Muscle layer of duodenum (tissue), 2 donors: ENCODE measurements around the gene DLK1.

ENCODE experiments used
- H3K27ac ChIP-seq: one replicate; pipeline ENCODE4 v1.7.0; 2013; ENCODE audit warnings: mild to moderate bottlenecking, low read length
- H3K27me3 ChIP-seq: one replicate; pipeline ENCODE4 v1.7.0; 2013; ENCODE audit warnings: low read depth, mild to moderate bottlenecking, control low read depth, low read length
- H3K36me3 ChIP-seq, 2 donors: one replicate each; pipeline ENCODE4 v1.7.0; 2013; ENCODE audit warnings: low read length in 2 of 2, control low read depth in 1 of 2, mild to moderate bottlenecking in 1 of 2; ENCODE audit not compliant: insufficient read depth in 2 of 2, control insufficient read depth in 1 of 2
- H3K4me1 ChIP-seq, 2 donors: one replicate each; pipeline ENCODE4 v1.7.0; 2013; ENCODE audit warnings: low read length in 2 of 2, mild to moderate bottlenecking in 2 of 2, control low read depth in 1 of 2, moderate library complexity in 1 of 2; ENCODE audit not compliant: insufficient read depth in 2 of 2, control insufficient read depth in 1 of 2
- H3K4me3 ChIP-seq, 2 donors: one replicate each; pipeline ENCODE4 v1.7.0; 2013; ENCODE audit warnings: low read length in 2 of 2, low read depth in 1 of 2, mild to moderate bottlenecking in 1 of 2
- H3K9me3 ChIP-seq, 2 donors: one replicate each; pipeline ENCODE4 v1.7.0; 2013; ENCODE audit warnings: low read length in 2 of 2, control low read depth in 1 of 2, mild to moderate bottlenecking in 1 of 2; ENCODE audit not compliant: control insufficient read depth in 1 of 2
- donor health status: healthy.

The DLK1 gene

DNA sequence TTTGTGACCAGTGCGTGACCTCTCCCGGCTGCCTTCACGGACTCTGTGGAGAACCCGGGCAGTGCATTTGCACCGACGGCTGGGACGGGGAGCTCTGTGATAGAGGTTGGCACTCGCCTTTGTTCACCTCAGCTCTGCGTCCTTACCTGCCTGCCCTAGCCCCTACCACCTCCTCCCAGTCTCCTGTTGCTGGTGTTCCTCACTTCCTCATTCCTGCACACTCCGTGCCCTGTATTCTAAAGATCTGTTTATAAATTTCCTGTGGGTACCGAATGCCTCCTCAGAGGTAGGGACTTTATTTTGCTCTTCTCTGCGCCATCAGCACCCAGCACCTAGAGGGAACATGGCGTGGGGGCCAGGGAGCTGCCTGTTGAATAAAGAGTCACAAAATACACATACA lies 2.3 kb downstream of the DLK1 start:
- H3K36me3 ChIP-seq: no peaks in the 10 kb centered on the region
- no peak overlapping the region for H3K27ac ChIP-seq
- H3K27me3 ChIP-seq: peaks cover 29% of the 10 kb centered on the region
- H3K4me3 ChIP-seq: no peak overlapping the region
- H3K4me1 ChIP-seq: no peaks in the 10 kb centered on the region
- H3K9me3 ChIP-seq: no peaks in the 10 kb centered on the region

GRCh38 chr14:100729982-100730381 lies 3.3 kb downstream of the DLK1 start:
- Histone ChIP-seq H3K27me3 (peaks cover 29% of the 10 kb centered on the region), H3K4me1 (no peaks in the 10 kb centered on the region), H3K9me3 (no peaks in the 10 kb centered on the region), H3K36me3 (no peaks in the 10 kb centered on the region), H3K4me3 (no peak overlapping the region), H3K27ac (no peak overlapping the region)

DNA sequence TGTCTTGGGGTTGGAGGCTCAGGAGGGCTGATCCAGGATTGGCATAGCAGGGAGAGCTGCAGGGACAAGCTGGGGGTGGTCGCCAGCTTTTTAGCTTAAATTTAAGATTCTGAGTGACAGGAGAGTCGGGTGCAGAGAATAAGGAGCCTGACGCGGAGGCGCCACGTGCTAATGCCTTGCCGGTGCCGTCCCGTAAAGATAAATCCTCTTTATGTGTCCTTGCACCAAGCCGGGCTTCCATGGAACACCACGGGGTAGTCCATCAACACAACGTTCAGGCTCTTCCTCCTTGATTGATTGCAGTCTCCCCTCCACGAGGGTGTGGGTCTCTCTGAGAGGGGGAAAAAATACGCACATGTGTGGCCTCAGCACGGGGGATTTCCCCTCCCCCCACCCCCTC lies 3.9 kb downstream of the DLK1 start:
- no peak overlapping the region for H3K4me3 ChIP-seq
- H3K4me1 ChIP-seq: no peaks in the 10 kb centered on the region
- no peaks in the 10 kb centered on the region for H3K36me3 ChIP-seq
- no peak overlapping the region for H3K27ac ChIP-seq
- H3K9me3 ChIP-seq: no peaks in the 10 kb centered on the region
- peaks cover 29% of the 10 kb centered on the region for H3K27me3 ChIP-seq

GRCh38 chr14:100731011-100731670 lies 4.4 kb downstream of the DLK1 start:
- no peaks in the 10 kb centered on the region for H3K4me1 ChIP-seq
- H3K27ac ChIP-seq: no peak overlapping the region

DNA sequence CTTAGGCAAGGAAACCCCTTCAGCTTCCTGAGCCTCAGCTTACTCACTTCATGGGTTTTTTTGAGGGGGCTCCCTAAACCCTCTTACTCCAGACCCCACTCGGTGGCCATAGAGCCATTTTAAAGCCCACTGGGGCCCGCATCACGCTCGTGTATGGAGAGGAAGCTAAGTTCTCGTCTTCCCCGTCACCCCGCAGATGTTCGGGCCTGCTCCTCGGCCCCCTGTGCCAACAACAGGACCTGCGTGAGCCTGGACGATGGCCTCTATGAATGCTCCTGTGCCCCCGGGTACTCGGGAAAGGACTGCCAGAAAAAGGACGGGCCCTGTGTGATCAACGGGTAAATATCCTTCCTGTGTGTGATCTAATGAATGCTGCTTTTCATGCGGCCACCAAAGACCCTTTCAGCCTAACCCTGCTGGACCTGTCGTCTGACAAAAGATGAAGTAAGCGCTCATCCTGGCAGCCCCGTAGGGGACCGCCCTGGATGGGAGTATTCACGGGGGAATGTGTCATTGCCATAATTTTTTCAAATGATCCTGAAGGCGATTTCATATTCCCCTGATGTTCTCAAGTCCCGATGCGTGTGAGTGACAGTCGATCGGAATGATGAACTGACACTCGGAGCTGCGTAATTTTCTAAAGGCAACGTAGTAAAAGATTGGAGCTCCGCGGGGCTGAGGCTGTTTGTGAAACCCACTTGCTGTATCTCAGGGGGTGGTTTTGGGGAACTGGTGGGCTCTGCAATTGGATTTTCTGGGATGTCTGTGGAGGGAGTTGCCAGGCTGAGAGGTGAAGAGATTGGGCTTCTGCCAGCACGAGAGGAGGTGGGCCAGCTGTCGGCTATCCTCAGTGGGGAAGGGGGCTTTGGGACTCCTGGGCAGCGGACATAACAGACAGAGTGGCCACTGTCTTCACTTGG lies 5.4 kb downstream of the DLK1 start:
- no peak overlapping the region for H3K4me3 ChIP-seq
- H3K9me3 ChIP-seq: no peaks in the 10 kb centered on the region
- H3K36me3 ChIP-seq: no peaks in the 10 kb centered on the region
- peaks cover 25% of the 10 kb centered on the region for H3K27me3 ChIP-seq
- no peak overlapping the region for H3K27ac ChIP-seq
- no peaks in the 10 kb centered on the region for H3K4me1 ChIP-seq

More at GRCh38 chr14:100731011-100731670, 4.4 kb downstream of the DLK1 start:
- no peaks in the 10 kb centered on the region for H3K9me3 ChIP-seq
- peaks cover 28% of the 10 kb centered on the region for H3K27me3 ChIP-seq
- no peak overlapping the region for H3K4me3 ChIP-seq
- no peaks in the 10 kb centered on the region for H3K36me3 ChIP-seq

- no peaks in the 10 kb centered on the region for H3K4me1 ChIP-seq
- H3K9me3 ChIP-seq: no peaks in the 10 kb centered on the region
- H3K27ac ChIP-seq: no peak overlapping the region
- no peak overlapping the region for H3K4me3 ChIP-seq
- H3K27me3 ChIP-seq: peaks cover 20% of the 10 kb centered on the region
- no peaks in the 10 kb centered on the region for H3K36me3 ChIP-seq
Measured at GRCh38 chr14:100732766-100733100, 6.0 kb downstream of the DLK1 start.

GRCh38 chr14:100733152-100733850 lies 6.6 kb downstream of the DLK1 start:
- Histone ChIP-seq H3K27me3 (peaks cover 14% of the 10 kb centered on the region), H3K36me3 (no peaks in the 10 kb centered on the region), H3K9me3 (no peaks in the 10 kb centered on the region), H3K4me3 (no peak overlapping the region), H3K27ac (no peak overlapping the region), H3K4me1 (no peaks in the 10 kb centered on the region)

DNA sequence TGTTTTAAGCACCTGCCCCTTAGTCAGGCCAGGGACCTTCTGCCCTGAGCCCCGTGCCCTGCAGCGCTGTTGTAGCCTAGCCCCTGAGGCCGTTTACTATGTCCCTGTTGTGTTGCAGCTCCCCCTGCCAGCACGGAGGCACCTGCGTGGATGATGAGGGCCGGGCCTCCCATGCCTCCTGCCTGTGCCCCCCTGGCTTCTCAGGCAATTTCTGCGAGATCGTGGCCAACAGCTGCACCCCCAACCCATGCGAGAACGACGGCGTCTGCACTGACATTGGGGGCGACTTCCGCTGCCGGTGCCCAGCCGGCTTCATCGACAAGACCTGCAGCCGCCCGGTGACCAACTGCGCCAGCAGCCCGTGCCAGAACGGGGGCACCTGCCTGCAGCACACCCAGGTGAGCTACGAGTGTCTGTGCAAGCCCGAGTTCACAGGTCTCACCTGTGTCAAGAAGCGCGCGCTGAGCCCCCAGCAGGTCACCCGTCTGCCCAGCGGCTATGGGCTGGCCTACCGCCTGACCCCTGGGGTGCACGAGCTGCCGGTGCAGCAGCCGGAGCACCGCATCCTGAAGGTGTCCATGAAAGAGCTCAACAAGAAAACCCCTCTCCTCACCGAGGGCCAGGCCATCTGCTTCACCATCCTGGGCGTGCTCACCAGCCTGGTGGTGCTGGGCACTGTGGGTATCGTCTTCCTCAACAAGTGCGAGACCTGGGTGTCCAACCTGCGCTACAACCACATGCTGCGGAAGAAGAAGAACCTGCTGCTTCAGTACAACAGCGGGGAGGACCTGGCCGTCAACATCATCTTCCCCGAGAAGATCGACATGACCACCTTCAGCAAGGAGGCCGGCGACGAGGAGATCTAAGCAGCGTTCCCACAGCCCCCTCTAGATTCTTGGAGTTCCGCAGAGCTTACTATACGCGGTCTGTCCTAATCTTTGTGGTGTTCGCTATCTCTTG lies 7.6 kb downstream of the DLK1 start:
- Histone ChIP-seq H3K36me3 (no peaks in the 10 kb centered on the region), H3K4me3 (no peak overlapping the region), H3K9me3 (no peaks in the 10 kb centered on the region), H3K4me1 (no peaks in the 10 kb centered on the region), H3K27me3 (peaks cover 7% of the 10 kb centered on the region), H3K27ac (no peak overlapping the region)

DNA sequence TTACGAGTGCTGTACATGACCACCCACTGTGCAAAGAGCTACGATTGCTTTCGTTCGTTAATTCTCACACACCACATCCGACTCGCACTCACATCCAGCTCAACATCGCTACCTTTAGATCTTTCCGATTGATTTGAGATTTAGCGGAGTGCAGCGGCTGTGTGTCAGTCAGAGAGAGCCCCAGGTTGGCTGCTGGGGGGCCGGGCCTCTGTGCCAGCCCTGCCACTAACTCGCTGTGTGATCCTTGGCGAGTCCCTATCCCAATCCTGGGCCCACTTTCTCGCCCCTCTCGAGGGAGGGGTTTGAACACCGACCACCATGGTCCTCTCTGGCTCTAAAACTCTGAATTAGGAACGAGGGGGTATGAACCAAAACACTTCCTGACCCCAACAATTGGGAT lies 8.6 kb downstream of the DLK1 start:
- Histone ChIP-seq H3K27me3 (no peaks in the 10 kb centered on the region), H3K4me1 (no peaks in the 10 kb centered on the region), H3K27ac (no peak overlapping the region), H3K9me3 (no peaks in the 10 kb centered on the region), H3K4me3 (no peak overlapping the region), H3K36me3 (no peaks in the 10 kb centered on the region)

DNA sequence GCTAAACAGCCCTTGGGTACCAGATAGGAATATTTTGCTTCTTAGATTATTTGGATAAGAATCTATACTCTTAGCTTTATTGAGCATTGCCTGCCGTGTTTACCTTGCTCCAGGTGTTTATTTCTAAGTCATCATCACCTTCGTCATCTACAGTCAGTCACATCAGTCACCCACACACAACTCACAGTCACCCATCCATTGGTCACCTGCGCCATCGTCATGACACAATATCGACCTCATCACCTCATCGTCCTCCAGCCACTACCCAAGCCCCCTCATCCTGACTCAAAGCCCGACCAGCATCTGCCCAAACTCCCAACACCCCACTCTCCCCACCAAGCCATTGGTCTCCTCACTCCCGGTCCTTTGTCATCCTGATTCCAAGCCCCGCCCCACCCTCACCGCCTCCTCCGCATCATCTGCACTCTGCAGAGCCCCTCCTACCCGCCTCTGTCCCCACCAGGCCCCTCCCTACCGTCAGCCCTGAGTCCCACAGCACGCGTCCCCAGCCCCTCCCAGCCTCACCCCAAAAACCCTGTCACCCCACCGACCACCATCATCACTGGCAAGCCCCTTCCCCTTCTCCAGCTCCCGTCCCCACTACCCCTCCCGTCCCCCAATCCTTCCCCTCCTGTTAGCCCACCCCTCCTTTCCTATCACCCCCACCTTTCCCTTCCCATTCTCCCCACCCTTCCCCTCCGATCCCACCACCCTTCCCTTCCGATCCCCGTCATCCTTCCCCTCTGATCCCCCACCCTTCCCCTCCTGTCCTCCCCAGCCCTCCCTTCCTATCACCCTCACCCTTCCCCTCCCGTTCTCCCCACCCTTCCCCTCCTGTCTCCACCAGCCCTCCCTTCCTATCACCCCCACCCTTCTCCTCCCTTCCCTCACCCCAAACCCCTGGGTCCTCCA lies 9.8 kb downstream of the DLK1 start:
- Histone ChIP-seq H3K36me3 (no peaks in the 10 kb centered on the region), H3K9me3 (peaks cover 0 to 6% of the 10 kb centered on the region in 2 donors), H3K27me3 (no peaks in the 10 kb centered on the region), H3K4me3 (no peak overlapping the region), H3K27ac (no peak overlapping the region), H3K4me1 (no peaks in the 10 kb centered on the region)
